Hepatocyte (in vitro differentiated cells): Measurements from ENCODE around the gene MEA1. TPM values are rescaled to one million over a fixed set of nuclear protein-coding genes. Genes with fewer than 3 reads are reported as not detected.

Source experiments
- DNase-seq: peaks from one replicate; pipeline ENCODE4 v3.0.0-alpha.2; 2016; ENCODE audit warnings: low spot score
- H2AFZ ChIP-seq: fragments of 200-600 bp; sonication (generic); 2 replicates; pipeline ENCODE4 v1.6.0; 2016; ENCODE audit warnings: antibody characterized with exemption, mild to moderate bottlenecking
- H3K27ac ChIP-seq: fragments of 200-600 bp; sonication (generic); 2 replicates; pipeline ENCODE4 v1.5.1; 2016; ENCODE audit warnings: mild to moderate bottlenecking
- H3K27me3 ChIP-seq: fragments of 200-600 bp; sonication (generic); 2 replicates; pipeline ENCODE4 v1.6.1; 2016
- H3K36me3 ChIP-seq: fragments of 200-600 bp; sonication (generic); replicated peaks from 2 replicates; pipeline ENCODE4 v1.5.1; 2016; ENCODE audit warnings: low read depth; ENCODE audit not compliant: insufficient read depth
- H3K4me1 ChIP-seq: fragments of 200-600 bp; sonication (generic); 2 replicates; pipeline ENCODE4 v1.5.1; 2016; ENCODE audit warnings: mild to moderate bottlenecking, moderate library complexity; ENCODE audit not compliant: insufficient read depth
- H3K4me2 ChIP-seq: fragments of 200-600 bp; sonication (generic); 2 replicates; pipeline ENCODE4 v1.6.0; 2016
- H3K4me3 ChIP-seq: fragments of 200-600 bp; sonication (generic); 2 replicates; pipeline ENCODE4 v1.5.1; 2016; ENCODE audit warnings: mild to moderate bottlenecking
- H3K79me2 ChIP-seq: fragments of 200-600 bp; sonication (generic); 2 replicates; pipeline ENCODE4 v1.6.0; 2017; ENCODE audit warnings: mild to moderate bottlenecking
- H3K9me2 ChIP-seq: fragments of 200-600 bp; sonication (generic); replicated peaks from 2 replicates; pipeline ENCODE4 v1.6.0; 2017; ENCODE audit warnings: mild to moderate bottlenecking; ENCODE audit not compliant: insufficient read depth
- H3K9me3 ChIP-seq: fragments of 200-600 bp; sonication (generic); 2 replicates; pipeline ENCODE4 v1.5.1; 2016; ENCODE audit warnings: low read depth, mild to moderate bottlenecking
- H4K20me1 ChIP-seq: fragments of 200-600 bp; sonication (generic); 2 replicates; pipeline ENCODE4 v1.6.0; 2016; ENCODE audit warnings: mild to moderate bottlenecking; ENCODE audit not compliant: insufficient read depth, poor library complexity, severe bottlenecking
- EZH2 ChIP-seq: fragments of 200-600 bp; sonication (generic); IDR thresholded peaks from 2 replicates; pipeline ENCODE4 v1.6.1; 2016; ENCODE audit warnings: antibody characterized with exemption, mild to moderate bottlenecking, borderline replicate concordance
- EZH2phosphoT487 ChIP-seq: fragments of 200-600 bp; sonication (generic); IDR thresholded peaks from one replicate; pipeline ENCODE4 v1.6.1; 2018; ENCODE audit warnings: antibody characterized with exemption, mild to moderate bottlenecking, low read depth, moderate library complexity; ENCODE audit not compliant: unreplicated experiment, severe bottlenecking
- WGBS: methylation state at CpG from one replicate; pipeline ENCODE4 v1.1.6; 2016; ENCODE audit warnings: low lambda C conversion rate; ENCODE audit errors: missing lambda C conversion rate; 5-methylcytosine and 5-hydroxymethylcytosine counted together
- polyA plus RNA-seq: library from polyadenylated mRNA; unstranded; fragments of >200 nt; fragmentation: Nextera tagmentation; extraction: Ambion mirVana; gene quantifications from 2 replicates; pipeline ENCODE4 v1.2.1, GENCODE V29; 2016
- total RNA-seq: library from RNA; depleted of rRNA; stranded (reverse); fragments of >200 nt; gene quantifications from 2 replicates; pipeline ENCODE4 v1.2.3, GENCODE V29; 2014
- TF ChIP-seq, protein P1 (sequence below): fragments of 200-600 bp; sonication (generic); IDR thresholded peaks from 2 replicates; pipeline ENCODE4 v1.5.1; 2016; ENCODE audit warnings: antibody characterized with exemption, mild to moderate bottlenecking; ENCODE audit not compliant: poor library complexity

Gene MEA1
- total and polyA plus RNA-seq, 2 experiments from 2014 or later = 73.3 to 127 TPM

DNA sequence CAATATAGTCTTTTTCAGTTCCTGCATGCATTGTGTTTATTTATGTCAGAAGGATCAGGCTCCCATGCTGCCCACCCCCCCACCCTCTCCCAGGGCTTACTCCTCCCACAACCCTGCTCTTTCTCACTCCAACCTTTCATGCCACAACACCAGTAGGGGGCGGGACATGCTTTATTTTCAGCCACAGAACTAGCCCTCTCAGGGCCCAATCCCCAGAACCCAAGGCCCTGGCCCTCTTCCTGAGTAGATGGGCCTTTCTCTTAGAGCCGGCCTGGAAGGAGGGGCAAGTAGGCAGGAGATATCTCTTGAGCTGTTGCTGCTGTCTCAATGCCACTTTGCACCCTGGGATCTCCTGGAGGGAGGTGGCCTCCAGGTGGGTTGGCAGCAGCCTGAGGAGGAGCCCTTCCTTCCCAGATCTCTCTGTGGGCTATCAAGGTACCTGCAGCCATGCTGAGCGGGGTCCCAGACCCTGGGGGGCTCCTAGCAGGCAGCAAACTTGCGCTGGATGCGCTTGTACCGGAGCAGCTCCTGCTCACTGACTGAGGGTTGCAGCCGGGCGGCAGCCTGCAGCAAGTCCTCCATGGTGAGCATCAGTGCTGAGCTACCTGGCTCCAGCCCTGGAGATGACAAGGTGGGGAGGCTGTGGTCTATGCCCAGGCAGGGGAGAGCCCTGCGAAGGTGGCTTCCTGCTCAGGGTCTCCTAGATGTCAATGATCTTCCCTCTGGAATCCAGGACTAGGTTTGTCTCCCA lies 49.7 kb downstream of the MEA1 start:
- 82% methylated on average over 9 of the region's 9 CpGs for WGBS
- H2AFZ ChIP-seq = no peak overlapping the region
- H3K4me1 ChIP-seq = peaks cover 14% of the 10 kb centered on the region
- no peaks in the 10 kb centered on the region for H3K36me3 ChIP-seq
- H3K27me3 ChIP-seq = no peaks in the 10 kb centered on the region
- no peak overlapping the region for H3K4me2 ChIP-seq
- no peaks in the 10 kb centered on the region for H4K20me1 ChIP-seq
- no peak overlapping the region for H3K4me3 ChIP-seq
- TF ChIP-seq, protein P1, sequence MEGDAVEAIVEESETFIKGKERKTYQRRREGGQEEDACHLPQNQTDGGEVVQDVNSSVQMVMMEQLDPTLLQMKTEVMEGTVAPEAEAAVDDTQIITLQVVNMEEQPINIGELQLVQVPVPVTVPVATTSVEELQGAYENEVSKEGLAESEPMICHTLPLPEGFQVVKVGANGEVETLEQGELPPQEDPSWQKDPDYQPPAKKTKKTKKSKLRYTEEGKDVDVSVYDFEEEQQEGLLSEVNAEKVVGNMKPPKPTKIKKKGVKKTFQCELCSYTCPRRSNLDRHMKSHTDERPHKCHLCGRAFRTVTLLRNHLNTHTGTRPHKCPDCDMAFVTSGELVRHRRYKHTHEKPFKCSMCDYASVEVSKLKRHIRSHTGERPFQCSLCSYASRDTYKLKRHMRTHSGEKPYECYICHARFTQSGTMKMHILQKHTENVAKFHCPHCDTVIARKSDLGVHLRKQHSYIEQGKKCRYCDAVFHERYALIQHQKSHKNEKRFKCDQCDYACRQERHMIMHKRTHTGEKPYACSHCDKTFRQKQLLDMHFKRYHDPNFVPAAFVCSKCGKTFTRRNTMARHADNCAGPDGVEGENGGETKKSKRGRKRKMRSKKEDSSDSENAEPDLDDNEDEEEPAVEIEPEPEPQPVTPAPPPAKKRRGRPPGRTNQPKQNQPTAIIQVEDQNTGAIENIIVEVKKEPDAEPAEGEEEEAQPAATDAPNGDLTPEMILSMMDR = peak; percentile 30
- no peak for TF ChIP-seq EZH2phosphoT487
- H3K79me2 ChIP-seq = no peaks in the 10 kb centered on the region
- DNase-seq = peak; percentile 58
- H3K27ac ChIP-seq = no peak overlapping the region
- no peaks in the 10 kb centered on the region for H3K9me3 ChIP-seq
- H3K9me2 ChIP-seq = no peaks in the 10 kb centered on the region

DNA sequence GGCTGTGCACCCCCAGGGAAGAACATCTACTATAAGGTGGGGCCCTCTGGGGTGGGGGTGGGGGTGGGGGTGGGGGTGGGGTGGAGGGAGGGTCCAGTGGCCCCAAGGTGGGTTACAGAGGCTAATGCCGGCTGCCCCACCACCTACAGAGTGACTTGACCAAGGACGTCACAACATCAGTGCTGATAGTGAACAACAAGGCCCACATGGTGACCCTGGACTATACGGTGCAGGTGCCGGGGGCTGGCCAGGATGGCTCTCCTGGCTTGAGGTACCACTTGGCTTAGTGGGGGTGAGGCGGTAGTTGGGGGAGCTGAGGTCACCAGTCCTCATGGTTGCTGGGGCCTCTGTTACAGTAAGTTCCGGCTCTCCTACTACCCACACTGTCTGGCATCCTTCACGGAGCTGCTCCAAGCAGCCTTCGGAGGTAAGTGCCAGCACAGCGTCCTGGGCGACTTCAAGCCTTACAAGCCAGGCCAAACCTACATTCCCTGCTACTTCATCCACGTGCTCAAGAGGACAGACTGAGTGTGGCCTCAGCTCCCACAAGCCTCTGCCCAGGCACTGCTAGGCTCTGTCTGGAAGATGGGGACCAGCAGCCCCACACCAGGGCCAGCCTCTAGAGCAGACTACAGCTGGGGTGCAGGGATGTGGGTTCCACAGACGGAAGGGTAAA lies 50.4 kb downstream of the MEA1 start:
- Histone ChIP-seq H3K36me3 (no peaks in the 10 kb centered on the region), H3K4me3 (no peak overlapping the region), H3K79me2 (no peaks in the 10 kb centered on the region), H3K4me1 (peaks cover 14% of the 10 kb centered on the region), H2AFZ (no peak overlapping the region), H3K9me2 (no peaks in the 10 kb centered on the region), H3K27me3 (no peaks in the 10 kb centered on the region), H3K9me3 (no peaks in the 10 kb centered on the region), H3K4me2 (no peak overlapping the region), H3K27ac (no peak overlapping the region), H4K20me1 (no peaks in the 10 kb centered on the region)
- 93% methylated on average over 11 of the region's 12 CpGs for WGBS
- no peak for DNase-seq
- TF ChIP-seq, protein P1 = no peak
- TF ChIP-seq EZH2 (no peak), EZH2phosphoT487 (no peak)

DNA sequence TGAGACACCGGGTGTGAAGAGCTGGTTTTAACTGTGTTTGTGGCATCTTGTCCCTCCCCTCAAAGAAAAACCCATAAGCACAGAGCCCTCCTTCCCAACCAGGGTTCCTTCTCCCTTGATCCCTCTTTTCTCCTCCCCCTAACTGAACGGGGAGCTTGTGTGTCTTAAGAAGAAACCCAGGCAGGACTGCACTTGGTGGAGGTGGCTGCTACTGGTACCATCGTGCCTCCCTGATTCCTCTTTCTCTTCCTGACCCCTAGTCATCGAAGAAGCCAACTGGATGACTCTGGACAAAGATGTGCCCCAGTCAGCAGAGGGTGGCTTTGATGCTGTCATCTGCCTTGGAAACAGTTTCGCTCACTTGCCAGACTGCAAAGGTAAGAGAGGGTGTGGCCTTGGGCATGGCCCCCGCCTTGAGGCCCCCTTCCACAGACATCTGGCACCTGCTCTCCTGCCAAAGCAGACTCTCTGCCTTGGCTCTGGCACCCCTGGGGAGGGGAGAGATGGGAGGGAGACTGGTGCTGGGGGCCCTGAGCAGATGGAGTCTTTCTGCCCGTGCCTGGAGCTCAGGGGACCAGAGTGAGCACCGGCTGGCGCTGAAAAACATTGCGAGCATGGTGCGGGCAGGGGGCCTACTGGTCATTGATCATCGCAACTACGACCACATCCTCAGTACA lies 51.1 kb downstream of the MEA1 start:
- H3K27ac ChIP-seq = no peak overlapping the region
- H3K36me3 ChIP-seq = no peaks in the 10 kb centered on the region
- TF ChIP-seq EZH2 (no peak), EZH2phosphoT487 (no peak)
- TF ChIP-seq, protein P1 = no peak
- no peaks in the 10 kb centered on the region for H3K27me3 ChIP-seq
- H2AFZ ChIP-seq = no peak overlapping the region
- H3K9me3 ChIP-seq = no peaks in the 10 kb centered on the region
- H4K20me1 ChIP-seq = no peaks in the 10 kb centered on the region
- H3K4me3 ChIP-seq = no peak overlapping the region
- H3K79me2 ChIP-seq = no peaks in the 10 kb centered on the region
- H3K4me1 ChIP-seq = peaks cover 14% of the 10 kb centered on the region
- H3K9me2 ChIP-seq = no peaks in the 10 kb centered on the region
- DNase-seq = no peak
- no peak overlapping the region for H3K4me2 ChIP-seq
- 94% methylated on average over 13 of the region's 13 CpGs for WGBS
